ENCODE data around the gene EOLA2. TPM values are rescaled to one million over a fixed set of nuclear protein-coding genes. Genes with fewer than 3 reads are reported as not detected.
"Not testable (repeated sequence)": the region's sequence is repeated elsewhere in the genome, so short reads cannot be mapped to it uniquely, and the experiment has no call there.

The EOLA2 gene
- total RNA-seq, 3 donors from 2014 or later (not counting 1 experiment from before 2014, with no cell fraction given) = 80.9 to 94.9 (median 85.5) TPM

DNA sequence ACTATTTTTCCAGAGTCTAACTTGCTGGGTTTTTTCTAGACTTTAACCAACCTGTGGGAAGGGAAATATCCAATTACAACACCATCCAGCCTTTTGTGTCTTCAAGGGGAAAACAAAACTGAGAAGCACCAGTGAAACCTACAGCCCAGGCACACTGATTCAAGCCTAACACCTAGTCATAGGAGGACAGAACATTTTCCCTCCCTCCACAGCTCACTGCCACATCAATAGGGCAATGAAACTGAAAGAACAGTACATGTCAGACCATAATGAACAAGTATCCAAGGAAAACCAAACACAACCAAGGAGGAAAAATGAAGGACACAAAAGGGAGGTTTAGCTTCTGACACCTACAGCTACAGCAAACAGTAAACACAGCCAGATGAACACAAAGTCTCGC is 39.7 kb downstream of the EOLA2 start:
- Histone ChIP-seq H3K4me3 (ENCODE audit: low read length) (no peak overlapping the region), H3K9me3 (ENCODE audit: control insufficient read depth, insufficient read depth, low read length) (no peaks in the 10 kb centered on the region), H3K27ac (ENCODE audit: low read length) (no peak overlapping the region), H3K36me3 (ENCODE audit: control insufficient read depth, insufficient read depth, low read length) (no peaks in the 10 kb centered on the region), H3K27me3 (ENCODE audit: control insufficient read depth, insufficient read depth, low read length) (no peaks in the 10 kb centered on the region), H3K4me1 (ENCODE audit: control insufficient read depth, insufficient read depth, low read length) (no peaks in the 10 kb centered on the region)
- TF ChIP-seq, protein P1, sequence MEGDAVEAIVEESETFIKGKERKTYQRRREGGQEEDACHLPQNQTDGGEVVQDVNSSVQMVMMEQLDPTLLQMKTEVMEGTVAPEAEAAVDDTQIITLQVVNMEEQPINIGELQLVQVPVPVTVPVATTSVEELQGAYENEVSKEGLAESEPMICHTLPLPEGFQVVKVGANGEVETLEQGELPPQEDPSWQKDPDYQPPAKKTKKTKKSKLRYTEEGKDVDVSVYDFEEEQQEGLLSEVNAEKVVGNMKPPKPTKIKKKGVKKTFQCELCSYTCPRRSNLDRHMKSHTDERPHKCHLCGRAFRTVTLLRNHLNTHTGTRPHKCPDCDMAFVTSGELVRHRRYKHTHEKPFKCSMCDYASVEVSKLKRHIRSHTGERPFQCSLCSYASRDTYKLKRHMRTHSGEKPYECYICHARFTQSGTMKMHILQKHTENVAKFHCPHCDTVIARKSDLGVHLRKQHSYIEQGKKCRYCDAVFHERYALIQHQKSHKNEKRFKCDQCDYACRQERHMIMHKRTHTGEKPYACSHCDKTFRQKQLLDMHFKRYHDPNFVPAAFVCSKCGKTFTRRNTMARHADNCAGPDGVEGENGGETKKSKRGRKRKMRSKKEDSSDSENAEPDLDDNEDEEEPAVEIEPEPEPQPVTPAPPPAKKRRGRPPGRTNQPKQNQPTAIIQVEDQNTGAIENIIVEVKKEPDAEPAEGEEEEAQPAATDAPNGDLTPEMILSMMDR (IDR thresholded peaks at IDR 0.05) = no peak
- no peak for DNase-seq
- H3K27ac Mint-ChIP-seq = no peak overlapping the region
- no peaks in the 10 kb centered on the region for H3K4me1 Mint-ChIP-seq
- H3K36me3 Mint-ChIP-seq = no peaks in the 10 kb centered on the region
- peaks cover 0 to 9% of the 10 kb centered on the region in 2 donors for H3K27me3 Mint-ChIP-seq (ENCODE audit: low read depth in 2 of 2)
- intact Hi-C loops (cut with micrococcal nuclease) = no loop called here
- H3K4me3 Mint-ChIP-seq = no peak overlapping the region
- no CpG with 5 or more reads among the region's 1 CpG for WGBS (ENCODE audit: insufficient coverage)
- no peak for ATAC-seq
- no peaks in the 10 kb centered on the region for H3K9me3 Mint-ChIP-seq

DNA sequence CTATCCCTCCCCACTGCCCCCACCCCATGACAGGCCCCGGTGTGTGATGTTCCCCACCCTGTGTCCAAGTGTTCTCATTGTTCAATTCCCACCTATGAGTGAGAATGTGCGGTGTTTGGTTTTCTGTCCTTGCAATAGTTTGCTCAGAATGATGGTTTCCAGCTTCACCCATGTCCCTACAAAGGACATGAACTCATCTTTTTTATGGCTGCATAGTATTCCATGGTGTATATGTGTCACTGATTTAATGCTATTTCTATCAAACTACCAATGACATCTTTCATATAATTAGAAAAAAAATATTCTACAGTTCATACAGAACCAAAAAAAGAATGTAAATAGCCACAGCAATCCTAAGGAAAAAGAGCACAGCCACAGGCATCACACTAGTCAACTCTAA is 47.5 kb downstream of the EOLA2 start:
- H3K4me1 Mint-ChIP-seq; H3K27me3 ChIP-seq (ENCODE audit: control insufficient read depth, insufficient read depth, low read length); ATAC-seq; H3K4me1 ChIP-seq (ENCODE audit: control insufficient read depth, insufficient read depth, low read length); H3K9me3 Mint-ChIP-seq; H3K36me3 ChIP-seq (ENCODE audit: control insufficient read depth, insufficient read depth, low read length); H3K36me3 Mint-ChIP-seq; H3K27me3 Mint-ChIP-seq (ENCODE audit: low read depth in 2 of 2); H3K4me3 ChIP-seq (ENCODE audit: low read length); H3K27ac ChIP-seq (ENCODE audit: low read length); H3K27ac Mint-ChIP-seq; H3K9me3 ChIP-seq (ENCODE audit: control insufficient read depth, insufficient read depth, low read length); H3K4me3 Mint-ChIP-seq; DNase-seq; intact Hi-C loops (cut with micrococcal nuclease): not testable (repeated sequence)
- no CpG with 5 or more reads among the region's 2 CpGs for WGBS (ENCODE audit: insufficient coverage)

Other genes starting within 250 kb of the EOLA2 start
- gene MAGEA11, start 226.4 kb downstream of the EOLA2 start, total RNA-seq = not detected
- gene HSFX1, start 164.4 kb downstream of the EOLA2 start, total RNA-seq = under 1 TPM in 2 of 3 donors, not detected in 1; 0.21 to 0.32 TPM
- not detected for gene MAGEA9, start 156.6 kb downstream of the EOLA2 start, total RNA-seq
- not detected for gene MAGEA8, start 57.3 kb downstream of the EOLA2 start, total RNA-seq
- not detected for gene HSFX4, start 8.9 kb downstream of the EOLA2 start, total RNA-seq